HUDEP-2 (cell line): ENCODE results near the gene TWIST2.

Experiments used
- DNase-seq, 76 experiments: peaks; one replicate each; lab custom pipeline; 2025; ENCODE audit not compliant: unreplicated experiment in 76 of 76; lab: John Stamatoyannopoulos, UW

TWIST2 gene

DNA sequence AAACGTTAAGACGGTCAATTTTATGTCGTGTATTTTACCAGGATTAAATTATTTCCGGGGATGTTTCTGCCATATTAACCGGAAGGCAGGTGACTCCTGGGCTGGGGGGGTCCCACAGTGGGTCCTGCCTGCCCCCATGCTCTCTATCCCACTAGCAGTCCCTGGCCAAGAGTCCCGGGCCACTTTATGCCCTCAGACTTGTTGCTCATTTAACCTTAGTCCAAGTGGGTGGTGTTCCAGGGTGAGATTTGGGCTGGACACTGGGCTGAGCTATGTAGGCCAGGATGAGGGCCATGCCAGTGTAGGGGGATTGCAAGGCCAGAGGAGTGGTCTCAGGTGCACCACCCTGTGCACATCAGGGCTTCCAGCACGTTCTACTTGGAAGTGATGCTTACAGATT, 24.1 kb downstream of the TWIST2 start:
- no peak for DNase-seq

DNA sequence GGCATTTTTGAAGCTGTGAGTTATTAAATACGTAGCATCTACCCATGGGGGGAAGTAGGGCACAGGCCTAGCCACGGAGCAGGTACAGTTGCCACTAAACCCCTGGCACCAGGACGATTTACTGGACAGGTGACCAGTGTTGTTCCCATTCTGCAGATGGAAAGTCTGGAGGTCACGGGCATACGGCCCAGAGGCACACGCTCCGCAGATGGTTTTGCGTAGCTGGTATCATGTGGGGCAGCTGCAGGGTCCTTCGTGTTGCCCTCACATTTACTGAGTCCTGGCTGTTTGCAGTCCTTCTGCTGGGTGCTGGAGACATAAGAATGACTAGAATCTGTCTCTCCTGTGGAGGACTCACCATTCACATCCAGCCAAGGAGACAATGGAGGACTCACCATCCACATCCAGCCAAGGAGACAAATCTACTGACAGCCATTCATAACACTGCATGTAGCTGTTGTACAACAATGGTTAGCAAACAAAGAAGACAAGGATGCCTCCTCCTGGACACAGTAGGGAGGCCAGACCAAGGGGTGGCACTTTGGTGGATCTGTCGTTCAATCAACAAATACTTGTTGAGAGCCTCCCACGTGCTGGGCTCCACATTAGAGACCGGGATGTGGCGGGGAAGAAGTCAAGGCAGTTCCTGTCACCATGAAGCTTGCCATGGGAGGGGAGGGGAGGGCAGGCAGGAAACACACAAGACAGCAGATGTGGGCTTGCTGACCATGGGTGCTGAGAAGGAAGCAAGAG, 24.9 kb downstream of the TWIST2 start:
- DNase-seq: no peak

DNA sequence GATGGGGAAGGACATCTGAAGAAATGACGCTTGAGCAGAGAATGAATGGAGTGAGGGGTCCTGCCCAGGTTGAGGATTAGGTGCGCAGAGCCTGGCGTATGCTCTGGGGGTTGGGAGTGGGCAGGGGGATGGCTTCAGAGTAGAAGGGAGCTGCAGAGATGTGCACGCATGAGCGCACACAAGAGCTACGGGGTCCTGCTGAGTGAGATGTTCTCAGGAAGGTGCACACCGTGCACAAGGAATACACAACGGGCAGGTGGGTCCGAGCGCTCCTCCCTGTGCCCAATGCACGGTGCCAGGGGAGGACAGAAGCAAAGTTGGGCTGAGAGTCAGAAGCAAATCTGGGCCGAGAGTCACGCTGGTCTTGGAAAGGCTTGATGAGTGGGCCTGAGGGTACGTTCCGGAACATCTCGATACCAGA, 25.5 kb downstream of the TWIST2 start:
- no peak for DNase-seq

DNA sequence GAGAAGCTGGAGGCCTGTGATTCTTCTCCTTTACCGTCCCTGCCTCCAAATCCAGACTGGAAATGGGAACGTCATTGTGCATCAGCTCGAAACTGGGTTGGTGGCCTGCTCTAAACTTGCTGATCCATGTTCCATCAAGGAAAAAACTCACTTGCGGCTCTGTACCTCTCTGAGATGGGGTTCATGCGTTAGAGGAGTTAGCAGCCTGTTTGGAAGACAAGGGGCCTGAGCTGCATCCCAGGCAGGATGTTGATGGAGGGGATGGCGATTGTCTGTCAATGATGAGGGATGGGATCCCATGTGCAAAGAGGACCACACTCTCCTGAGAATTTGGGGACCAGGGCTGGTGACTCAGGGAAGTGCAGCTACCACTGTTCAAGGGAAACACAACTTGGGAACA, 26.0 kb downstream of the TWIST2 start:
- DNase-seq: no peak

DNA sequence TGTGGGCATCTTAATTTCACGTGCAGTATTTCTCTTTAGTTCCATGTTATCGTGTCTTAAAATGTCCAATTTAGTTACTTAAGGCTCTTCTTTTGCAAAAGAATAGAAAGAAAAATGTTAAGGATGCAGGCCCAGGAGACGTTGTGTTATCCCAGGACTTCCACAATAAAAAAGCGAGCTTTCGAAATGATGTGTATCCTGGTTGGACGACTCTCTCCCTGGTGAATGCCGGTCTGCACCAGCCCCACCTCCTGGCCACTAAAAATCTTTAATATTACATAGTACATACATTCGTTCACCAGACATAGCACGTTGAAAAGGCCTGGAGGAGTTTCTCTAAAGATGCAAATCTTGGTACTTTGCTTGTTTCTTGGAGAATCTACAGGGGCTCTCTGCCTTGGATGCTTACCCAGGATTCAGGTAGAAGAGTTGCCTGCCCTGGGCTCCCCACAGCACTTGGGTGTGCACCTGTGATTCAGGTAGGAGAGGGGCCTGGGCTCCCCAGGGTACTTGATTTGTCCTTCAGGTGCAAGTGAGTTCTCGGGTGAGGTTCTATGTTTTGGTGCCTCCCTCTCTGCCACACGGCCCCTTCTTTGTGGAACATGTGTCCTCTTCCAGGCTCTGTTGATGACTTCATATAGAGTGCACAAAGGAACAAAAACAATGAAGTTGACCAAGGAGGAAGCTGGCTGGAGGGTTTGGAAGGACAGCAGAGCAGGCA, 26.6 kb downstream of the TWIST2 start:
- DNase-seq: no peak

DNA sequence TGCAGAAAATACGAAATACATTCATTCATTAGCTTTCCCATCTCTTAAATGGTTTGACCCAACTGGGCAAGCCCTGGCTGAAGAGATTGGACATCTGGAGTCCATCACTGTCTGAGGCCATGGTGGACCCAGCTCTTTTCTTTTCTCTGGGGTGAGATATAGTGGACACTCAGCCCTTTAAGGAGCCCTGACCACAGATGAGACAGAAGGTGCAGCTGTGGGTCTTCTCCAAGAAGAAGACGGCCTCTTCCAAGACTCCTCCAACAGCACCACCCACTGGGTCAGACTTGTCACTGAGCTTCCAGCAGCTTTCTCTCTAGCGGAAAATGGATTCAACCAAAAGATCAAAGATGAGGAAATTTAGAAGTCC, 27.2 kb downstream of the TWIST2 start:
- no peak for DNase-seq

DNA sequence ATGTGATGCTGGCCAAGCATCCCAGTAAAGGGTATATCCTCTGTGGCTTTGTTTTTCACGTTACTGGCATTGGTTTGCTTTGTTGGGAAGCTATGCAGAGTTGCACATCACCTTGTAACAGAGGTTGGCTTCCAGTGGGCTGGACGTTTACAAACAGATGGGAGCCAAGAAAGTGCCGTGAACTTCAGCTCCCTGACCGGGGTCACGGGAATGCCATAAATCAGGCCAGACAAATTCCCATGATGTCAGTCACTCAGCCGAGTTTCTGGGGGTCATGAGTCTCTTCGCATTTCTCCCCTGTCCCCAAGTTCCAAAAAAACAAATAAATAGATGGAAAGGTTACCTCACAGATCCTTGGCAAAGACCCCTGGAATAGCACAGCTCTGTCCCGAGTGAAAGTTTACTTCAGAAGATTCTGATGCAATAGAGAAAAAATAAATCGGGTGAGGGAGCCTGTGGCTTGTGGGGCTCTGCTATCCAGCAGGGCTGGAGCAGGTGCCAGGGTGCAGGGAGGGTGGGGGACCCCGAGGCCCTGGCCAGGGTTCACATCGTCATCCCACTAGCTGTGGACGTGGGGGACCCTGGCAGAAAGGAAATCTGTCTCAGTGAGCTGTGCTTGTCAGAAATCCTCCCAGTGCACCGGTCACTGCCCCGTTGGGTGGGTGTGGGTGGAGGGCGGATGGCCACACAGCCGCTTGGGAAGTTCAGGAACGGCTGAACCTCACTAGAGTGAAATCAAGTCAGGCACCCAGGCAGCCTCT, 27.8 kb downstream of the TWIST2 start:
- DNase-seq: no peak

DNA sequence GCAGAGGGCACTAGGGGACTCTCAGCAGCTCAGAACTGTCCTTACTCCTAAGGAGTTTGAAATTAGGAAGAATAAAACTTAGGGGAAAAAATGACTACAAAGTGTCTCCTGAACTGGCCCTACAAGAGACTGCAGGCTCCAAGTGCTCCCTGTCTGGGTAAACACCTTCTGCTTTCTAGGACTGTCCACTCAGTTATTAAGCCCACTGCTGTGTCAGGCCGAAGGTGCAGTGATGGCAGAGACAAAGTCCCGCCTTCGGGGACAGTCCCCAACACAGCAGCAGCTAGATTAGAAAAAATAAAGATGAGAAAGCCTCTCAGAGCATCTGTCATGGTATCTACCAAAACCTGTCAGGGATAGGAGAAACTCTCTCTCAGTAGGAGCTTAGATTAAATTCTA, 28.3 kb downstream of the TWIST2 start:
- no peak for DNase-seq

DNA sequence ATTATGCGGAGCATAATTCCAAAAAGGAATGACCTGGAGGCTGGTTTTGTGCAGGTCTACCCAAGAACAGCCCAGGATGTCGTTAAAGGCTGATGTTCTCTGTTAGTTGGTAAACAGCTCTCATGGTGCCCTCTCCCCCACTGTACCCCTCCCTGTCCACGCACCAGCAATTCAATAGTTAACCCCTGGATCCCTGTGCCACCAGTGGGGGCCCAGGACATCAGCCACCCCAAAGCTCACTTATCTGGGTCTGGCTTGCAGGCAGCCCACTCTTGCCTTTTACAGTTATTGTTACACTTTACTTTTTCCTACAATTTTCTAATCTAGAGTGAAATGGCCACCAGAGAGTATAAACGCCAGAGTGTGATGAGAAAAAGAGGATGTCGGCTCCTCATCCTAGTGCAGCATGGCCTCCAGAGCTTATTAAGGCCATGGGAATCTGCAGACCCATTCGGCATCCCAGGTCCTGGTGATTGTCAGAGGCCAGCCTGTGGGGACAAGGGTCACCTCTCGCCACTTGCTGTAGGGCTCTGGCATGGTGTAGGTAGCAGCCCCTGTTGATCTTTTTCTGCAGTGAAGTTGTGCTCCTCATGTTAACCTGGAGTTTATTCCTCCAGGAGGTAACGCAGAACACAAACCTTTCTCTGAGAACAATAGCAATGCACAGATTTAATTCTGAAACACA, 30.3 kb downstream of the TWIST2 start:
- DNase-seq: no peak

DNA sequence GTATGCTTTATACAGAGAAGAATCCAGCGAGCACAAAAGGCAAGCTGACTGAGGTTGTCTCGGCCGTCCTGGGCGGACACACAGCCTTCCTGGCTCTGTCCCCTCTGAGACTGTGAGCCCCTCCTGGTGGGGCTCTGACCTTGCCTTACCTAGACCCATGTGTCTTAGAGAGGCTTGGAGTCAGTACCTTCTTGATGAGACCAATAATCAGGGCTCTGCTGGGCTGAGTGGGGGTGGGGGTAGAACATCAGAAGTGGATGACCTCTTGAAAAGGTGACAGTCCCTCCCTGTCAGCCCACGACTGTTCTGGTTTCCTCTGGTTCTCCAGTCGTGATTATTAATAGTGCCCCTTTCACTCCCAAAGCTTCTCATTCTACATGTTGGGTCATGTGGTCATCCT, 31.2 kb downstream of the TWIST2 start:
- no peak for DNase-seq

DNA sequence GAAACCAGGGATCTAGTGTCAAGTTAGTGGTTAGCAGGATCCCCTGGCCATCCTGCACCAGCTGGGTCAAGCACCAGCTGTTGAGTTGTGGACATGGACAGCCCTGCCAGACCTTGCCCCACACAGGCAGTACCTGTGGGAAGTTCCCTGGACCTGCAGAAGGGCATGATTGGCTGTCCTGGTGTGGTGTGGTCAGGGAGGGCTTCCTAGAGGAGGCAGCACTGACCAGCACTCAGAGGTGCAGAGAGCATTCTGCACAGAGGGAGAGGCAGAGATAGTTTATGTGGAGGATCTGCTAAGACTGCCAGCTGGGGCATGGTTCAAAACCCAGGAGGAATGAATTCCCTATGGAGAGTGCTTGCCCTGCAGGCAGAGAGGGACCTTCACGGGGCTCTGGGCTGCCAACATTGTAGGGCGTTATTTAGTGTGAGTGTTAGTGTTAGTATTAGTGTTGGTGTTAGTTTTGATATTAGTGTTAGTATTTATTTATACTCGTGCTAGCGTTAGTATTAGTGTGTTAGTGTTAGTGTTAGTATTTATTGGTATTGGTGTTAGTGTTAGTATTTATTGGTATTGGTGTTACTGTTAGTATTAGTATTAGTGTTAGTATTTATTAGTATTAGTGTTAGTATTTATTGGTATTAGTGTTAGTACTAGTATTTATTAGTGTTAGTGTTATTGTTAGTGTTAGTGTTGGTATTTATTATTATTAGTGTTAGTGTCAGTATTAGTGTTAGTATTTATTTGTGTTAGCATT, 31.9 kb downstream of the TWIST2 start:
- no peak for DNase-seq

DNA sequence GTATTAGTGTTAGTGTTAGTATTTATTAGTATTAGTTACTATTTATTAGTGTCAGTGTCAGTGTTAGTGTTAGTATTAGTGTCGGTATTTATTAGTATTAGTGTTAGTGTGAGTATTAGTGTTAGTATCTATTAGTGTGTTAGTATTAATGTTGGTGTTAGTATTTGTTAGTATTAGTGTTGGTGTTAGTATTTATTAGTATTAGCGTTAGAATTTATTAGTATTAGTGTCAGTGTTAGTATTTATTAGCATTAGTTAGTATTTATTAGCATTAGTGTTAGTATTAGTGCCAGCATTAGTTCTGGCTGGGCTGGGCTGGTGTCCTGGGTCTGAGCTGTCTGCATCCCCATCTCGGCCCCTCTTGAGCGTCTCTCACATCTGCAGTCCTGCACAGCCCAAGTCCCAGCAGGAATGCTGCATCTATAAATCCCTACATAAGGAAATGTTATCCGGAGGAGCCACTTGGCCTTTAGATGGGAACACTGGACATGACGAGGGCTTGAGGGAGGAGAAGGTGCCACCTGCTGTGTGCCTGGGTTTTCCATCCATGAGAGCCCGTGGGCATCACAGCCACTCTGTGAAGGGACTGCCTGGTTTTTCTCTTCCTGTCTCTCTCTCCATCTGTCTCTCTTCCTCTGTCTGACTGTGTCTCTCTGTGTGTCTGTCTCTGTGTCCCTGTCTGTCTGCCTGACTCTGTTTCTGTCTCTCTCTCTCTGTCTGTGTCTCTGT, 33.6 kb downstream of the TWIST2 start:
- DNase-seq: no peak

DNA sequence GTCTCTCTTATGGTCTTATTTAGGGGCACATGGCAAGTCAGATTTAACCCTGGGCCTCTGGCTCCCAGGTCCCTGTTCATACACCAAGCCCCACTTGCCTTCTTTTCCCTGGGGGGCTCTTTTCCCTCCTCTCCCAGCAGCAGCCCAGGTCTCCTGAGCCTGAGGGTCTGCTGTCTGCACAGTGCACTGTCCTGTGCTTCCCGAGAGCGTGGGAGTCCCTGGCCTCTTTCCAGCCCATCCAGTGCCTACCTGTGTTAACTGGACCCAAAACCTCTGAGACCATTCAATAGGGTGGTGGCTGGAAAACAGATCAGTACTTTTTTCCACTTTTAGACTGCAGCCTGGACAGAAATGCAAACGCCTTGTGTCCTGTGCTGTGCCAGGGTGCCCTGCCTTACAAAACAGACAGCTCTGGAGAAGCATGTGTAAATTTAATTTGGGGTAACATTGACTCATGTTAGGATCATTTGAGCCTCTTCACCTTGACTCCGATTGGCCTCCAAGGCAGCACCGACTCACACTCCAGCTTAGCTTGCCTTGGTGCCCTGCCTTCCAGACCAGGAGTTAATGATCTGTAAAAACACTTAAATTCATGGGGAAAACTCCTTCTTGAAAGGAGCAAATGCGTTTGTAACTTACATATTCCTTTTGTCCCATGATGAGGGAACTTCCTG, 34.3 kb downstream of the TWIST2 start:
- no peak for DNase-seq

DNA sequence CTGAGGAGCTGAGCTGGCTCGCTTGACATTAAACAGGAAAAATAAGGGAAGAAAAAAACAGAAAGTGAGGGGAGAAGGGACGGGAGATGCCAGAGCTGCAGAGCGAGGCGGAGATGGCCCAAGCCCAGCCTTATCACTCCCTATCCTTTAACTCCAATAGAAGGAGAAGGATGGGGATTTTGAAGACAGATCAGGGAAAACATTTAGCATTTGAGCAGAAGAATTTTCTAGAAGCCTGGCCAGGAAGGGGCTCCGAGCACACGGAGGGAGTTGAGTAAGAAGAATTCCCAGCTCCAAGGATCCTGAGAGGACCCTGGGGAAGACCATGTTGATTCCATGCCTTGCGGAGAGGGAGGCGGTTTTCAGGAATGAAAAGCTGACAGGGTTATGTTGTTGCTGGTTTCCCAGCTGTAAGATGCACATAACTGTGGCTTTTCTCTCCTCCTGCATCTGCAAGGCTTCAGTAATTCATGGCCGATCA, 35.6 kb downstream of the TWIST2 start:
- no peak for DNase-seq

DNA sequence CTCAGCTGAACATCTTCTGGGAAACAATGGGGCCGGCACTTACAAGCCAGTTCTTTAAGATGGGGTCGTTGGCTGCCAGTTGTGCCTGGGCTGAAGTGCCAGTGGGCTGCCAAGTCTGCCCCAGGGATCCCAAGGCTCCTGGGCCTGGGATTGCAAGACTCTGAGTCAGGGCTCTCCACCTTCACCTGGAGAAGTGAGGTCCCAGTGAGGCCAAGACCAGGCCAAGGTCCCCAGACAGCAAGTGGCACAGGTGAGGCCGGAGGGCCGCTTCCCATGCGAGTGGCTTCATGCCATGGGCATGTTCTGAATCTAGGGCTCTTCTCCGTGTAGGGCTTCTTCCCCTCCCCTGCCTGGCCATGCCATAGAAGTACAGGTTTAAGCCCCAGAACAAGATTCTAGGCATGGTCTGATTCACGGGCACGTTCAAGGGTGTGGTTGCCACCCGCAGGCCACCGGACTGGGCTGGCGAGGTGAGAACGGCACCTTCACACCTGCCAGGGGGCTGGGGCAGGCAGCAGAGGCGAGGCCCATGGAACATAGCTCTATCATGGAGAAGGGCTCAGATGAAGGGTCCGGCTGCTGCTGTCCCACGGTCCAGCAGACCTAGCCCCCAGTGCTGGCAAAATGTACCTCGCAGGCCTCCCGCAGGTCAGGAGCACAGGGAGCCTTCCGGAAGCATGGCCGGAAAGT, 36.4 kb downstream of the TWIST2 start:
- DNase-seq: no peak

DNA sequence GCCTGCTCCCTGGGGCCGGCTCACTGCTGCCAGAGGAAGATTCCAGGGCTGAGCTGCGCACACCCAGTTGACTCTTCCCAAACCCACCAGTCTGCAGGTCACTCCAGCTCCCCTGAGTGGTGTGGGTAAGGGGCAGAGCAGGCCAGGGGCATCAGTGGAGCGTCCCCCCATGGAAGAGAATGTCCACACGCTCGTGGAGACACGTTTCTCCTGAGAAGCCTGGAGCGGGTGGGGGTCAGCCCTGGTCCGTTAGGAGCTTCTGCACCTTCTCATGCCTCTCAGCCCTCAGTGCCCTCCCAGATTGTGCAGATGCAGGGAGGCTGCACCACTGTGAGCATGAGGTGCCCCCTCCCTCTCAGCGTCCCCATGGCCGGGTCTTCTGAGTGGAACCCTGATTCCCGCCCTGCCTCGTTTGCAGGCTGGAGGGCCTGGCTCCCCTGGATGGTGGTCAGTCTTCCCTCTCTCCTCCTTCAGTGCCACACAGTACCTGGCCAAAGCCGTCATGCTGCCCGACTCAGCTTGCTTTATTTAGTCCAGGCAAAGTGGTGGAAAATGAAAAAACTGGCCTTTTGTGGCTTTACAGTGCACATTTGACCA, 37.0 kb downstream of the TWIST2 start:
- DNase-seq: no peak

DNA sequence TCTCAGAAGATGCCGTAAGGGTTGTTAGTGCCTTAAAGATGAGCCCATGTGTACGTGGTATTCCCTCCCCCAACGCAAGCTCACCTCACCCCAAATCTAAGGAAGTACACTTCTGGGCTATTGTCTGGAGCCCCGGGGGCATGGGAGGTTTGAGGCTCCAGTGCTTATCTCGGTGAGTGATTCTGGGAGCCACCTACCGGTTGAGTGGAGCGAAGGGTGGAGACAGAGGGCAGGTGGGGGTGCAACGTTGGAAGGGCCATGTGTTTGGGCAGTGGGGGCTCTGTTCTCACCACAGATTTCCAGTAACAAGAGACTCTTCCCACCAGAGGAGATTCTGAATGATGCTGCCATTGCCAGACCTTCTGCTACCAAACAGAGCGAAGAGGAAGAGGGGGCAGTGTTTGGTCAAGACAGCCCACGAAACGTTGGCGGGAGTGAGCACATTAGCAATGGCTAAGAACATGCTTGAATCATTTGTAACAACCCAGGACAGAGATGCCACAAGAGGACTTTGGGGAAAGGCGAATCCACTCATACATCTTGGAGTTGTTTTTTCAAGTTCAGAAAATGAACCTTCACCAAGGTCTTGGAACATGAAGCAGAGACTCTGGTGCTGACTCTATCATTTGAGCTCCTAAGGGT, 38.7 kb downstream of the TWIST2 start:
- DNase-seq: no peak

DNA sequence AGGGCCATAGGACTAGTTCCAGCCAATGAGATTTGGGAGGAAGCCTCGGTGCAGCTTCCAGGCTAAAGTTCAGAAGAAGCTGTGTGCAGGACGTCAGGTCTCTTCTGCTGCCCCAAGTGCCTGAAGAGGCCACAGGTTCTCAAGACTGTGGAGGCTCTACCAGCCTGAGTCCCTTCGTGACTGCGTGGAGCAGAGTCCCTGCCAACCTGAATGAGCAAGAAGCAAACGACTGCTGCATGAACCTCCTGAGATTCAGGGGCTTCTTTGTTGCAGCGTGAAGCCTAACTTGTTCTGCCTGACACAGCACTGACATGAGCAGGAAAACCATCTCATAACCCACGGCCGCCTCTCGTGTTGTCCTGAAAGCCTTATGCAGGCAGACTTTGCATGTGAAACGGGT, 39.7 kb downstream of the TWIST2 start:
- DNase-seq: no peak
